Esophagus (tissue), 2 donors: Measurements from ENCODE around the gene LINS1. TPM values are rescaled to one million over a fixed set of nuclear protein-coding genes. Genes with fewer than 3 reads are reported as not detected.
"Not testable (repeated sequence)": the region's sequence is repeated elsewhere in the genome, so short reads cannot be mapped to it uniquely, and the experiment has no call there.

ENCODE experiments used
- H3K27ac ChIP-seq, 2 donors: one replicate each; pipeline ENCODE4 v1.5.1; 2013; ENCODE audit warnings: low read depth in 2 of 2, mild to moderate bottlenecking in 2 of 2, inconsistent platforms in 1 of 2, low read length in 1 of 2, moderate library complexity in 1 of 2
- H3K27me3 ChIP-seq, 2 donors: one replicate each; pipeline ENCODE4 v1.6.1; 2013; ENCODE audit warnings: low read length in 2 of 2, control low read depth in 1 of 2, mild to moderate bottlenecking in 1 of 2; ENCODE audit not compliant: insufficient read depth in 2 of 2, control insufficient read depth in 1 of 2
- H3K36me3 ChIP-seq, 2 donors: one replicate each; pipeline ENCODE4 v1.6.1; 2013; ENCODE audit warnings: low read length in 1 of 2; ENCODE audit not compliant: control insufficient read depth in 2 of 2, insufficient read depth in 2 of 2
- H3K4me1 ChIP-seq, 2 donors: one replicate each; pipeline ENCODE4 v1.6.1; 2013; ENCODE audit warnings: low read length in 1 of 2; ENCODE audit not compliant: control insufficient read depth in 2 of 2, insufficient read depth in 2 of 2
- H3K4me3 ChIP-seq, 2 donors: one replicate each; pipeline ENCODE4 v1.5.1; 2013; ENCODE audit warnings: low read length in 2 of 2, mild to moderate bottlenecking in 2 of 2, low read depth in 1 of 2, moderate library complexity in 1 of 2
- H3K9me3 ChIP-seq, 2 donors: one replicate each; pipeline ENCODE4 v1.6.1; 2013; ENCODE audit warnings: mild to moderate bottlenecking in 2 of 2, low read depth in 1 of 2, low read length in 1 of 2, moderate library complexity in 1 of 2; ENCODE audit not compliant: control insufficient read depth in 2 of 2, insufficient read depth in 1 of 2
- WGBS, 2 donors: extraction: QIAGEN DNeasy Blood & Tissue Kit; methylation state at CpG; one replicate each; pipeline ENCODE4 v1.1.7; 2013; 5-methylcytosine and 5-hydroxymethylcytosine counted together
- polyA plus RNA-seq, 2 donors: library from polyadenylated mRNA; stranded (reverse); fragments of 200-250 nt; gene quantifications; one replicate each; pipeline ENCODE4 v1.2.3, GENCODE V29; 2013
- donor health status: healthy with polysubstance abuse.
- donor health status: Bipolar disorder and iron deficiency.

Gene LINS1
- polyA plus RNA-seq, 2 donors = 5.9 to 10.6 TPM

DNA sequence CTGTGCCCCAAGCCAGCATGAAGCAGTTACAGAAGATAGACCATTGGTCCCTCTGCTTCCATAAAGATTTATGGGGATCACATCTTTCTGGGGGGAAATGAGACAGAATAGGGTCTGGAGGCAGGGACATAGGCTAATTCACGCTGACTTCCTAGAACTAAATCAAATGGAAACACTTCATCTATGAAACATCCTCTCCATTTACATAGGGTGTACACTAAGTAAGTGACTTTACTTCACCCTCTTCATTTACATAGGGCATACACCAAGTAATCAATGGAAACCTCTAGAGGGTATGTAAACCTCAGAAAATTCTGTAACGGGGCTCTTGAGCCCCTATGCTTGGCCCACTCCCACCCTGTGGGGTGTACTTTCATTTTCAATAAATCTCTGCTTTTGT lies 10.1 kb downstream of the LINS1 start:
- Histone ChIP-seq H3K27me3 (no peaks in the 10 kb centered on the region), H3K4me1 (no peaks in the 10 kb centered on the region), H3K36me3 (no peaks in the 10 kb centered on the region), H3K9me3 (no peaks in the 10 kb centered on the region), H3K4me3 (no peak overlapping the region), H3K27ac (no peak overlapping the region)
- whole genome bisulfite sequencing, 2 donors = 57 to 76% methylated on average over 2 of the region's 2 CpGs

DNA sequence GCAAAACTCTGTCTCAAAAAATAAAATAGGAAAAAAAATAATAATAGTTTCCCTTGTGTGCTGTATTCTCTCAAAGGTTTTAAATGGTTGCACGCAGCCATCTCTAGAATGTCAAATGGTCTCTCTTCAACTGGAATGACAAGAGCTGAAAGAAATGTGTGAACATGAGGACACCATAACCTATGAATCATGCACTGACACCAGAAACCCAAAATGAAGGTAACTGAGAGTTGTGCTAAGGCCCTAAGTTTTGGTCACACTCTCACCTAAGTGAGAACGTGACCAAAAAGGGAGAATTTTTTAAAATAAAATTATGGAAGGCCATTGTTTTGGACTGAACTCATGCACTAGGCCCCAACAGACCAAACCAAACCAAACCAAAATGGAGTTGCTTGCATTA lies 10.8 kb downstream of the LINS1 start:
- not testable (repeated sequence) for H3K4me1 ChIP-seq, H3K36me3 ChIP-seq, H3K4me3 ChIP-seq, H3K9me3 ChIP-seq, H3K27me3 ChIP-seq, H3K27ac ChIP-seq
- WGBS, 2 donors = 95 to 99% methylated on average over 2 of the region's 2 CpGs

DNA sequence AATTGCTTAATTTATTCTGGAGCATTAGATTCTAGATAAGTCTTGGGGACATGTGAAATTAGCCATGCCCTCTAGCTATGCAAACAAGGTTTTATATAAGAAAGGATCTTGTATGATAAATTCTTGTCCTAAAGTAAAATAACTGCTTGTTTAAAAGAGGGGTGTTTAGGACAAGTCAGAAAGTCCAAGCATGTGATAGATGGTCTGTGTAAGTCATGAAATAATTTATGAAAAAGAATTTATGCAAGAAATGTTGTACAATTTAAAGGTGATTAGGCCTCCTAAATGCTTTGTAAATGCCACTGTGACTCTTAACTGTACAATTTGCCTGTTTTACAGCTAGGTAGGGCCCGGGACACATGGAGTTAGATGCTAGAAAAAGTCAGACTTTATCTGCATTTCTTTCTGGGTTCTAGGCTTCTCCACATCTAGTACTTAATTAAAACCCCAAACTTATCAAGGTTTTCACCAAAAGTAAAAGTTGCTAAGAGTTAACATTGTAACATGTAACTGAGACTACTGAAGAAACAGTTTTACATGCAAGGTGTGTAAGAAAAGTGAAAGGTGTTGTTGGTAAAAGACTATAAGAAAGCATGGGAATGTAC lies 13.2 kb downstream of the LINS1 start:
- Histone ChIP-seq H3K4me1 (peaks cover 0 to 4% of the 10 kb centered on the region in 2 donors), H3K4me3 (no peak overlapping the region), H3K27ac (no peak overlapping the region), H3K36me3 (no peaks in the 10 kb centered on the region), H3K9me3 (no peaks in the 10 kb centered on the region), H3K27me3 (no peaks in the 10 kb centered on the region)
- WGBS, 2 donors = 82 to 96% methylated on average over 1 of the region's 1 CpG

DNA sequence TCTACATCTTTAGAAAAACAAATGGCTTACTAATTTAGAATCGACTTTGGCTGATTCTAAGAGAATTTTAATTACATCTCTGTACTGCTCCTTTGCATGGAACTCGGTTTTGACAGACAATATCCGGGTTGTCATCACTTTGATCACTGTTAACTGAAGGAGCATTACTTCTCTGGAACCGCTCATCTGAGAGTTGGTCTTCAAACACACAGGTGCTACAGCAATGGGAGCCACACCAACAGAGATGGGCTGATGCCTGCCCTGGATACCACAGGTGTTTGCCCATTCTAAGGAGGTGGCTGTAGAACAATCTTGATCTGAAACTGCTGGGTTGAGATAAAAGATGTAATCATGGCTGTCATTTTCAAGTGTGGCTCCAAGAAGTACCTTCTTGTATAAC lies 21.6 kb downstream of the LINS1 start:
- H3K4me1 ChIP-seq = peaks cover 0 to 4% of the 10 kb centered on the region in 2 donors
- 87 to 91% methylated on average over 4 of the region's 4 CpGs for WGBS, 2 donors
- H3K4me3 ChIP-seq = no peak overlapping the region
- no peaks in the 10 kb centered on the region for H3K27me3 ChIP-seq
- no peak overlapping the region for H3K27ac ChIP-seq
- peaks cover 0 to 3% of the 10 kb centered on the region in 2 donors for H3K36me3 ChIP-seq
- H3K9me3 ChIP-seq = no peaks in the 10 kb centered on the region

DNA sequence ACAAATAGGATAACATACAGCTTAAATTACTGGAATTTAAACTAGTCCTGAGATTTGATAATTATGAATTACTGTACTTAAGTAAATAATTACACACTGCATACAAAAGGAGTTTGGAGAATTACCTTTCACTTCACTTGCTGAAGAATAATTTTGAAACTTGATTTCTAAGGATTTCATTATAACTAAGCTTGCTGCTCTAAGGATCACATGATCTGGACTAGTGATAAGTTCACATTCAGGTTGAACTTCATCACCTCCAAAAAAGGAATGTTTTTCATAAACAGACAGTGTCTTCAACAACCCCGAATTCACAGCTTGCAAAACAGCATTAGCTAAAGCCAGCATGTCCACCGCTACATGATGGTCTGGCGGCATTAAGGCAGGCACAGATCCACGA lies 28.5 kb downstream of the LINS1 start:
- H3K4me1 ChIP-seq = no peaks in the 10 kb centered on the region
- no peaks in the 10 kb centered on the region for H3K9me3 ChIP-seq
- no peak overlapping the region for H3K4me3 ChIP-seq
- WGBS, 2 donors = 85 to 89% methylated on average over 4 of the region's 4 CpGs
- peaks cover 4 to 8% of the 10 kb centered on the region in 2 donors for H3K36me3 ChIP-seq
- H3K27ac ChIP-seq = no peak overlapping the region
- H3K27me3 ChIP-seq = no peaks in the 10 kb centered on the region

DNA sequence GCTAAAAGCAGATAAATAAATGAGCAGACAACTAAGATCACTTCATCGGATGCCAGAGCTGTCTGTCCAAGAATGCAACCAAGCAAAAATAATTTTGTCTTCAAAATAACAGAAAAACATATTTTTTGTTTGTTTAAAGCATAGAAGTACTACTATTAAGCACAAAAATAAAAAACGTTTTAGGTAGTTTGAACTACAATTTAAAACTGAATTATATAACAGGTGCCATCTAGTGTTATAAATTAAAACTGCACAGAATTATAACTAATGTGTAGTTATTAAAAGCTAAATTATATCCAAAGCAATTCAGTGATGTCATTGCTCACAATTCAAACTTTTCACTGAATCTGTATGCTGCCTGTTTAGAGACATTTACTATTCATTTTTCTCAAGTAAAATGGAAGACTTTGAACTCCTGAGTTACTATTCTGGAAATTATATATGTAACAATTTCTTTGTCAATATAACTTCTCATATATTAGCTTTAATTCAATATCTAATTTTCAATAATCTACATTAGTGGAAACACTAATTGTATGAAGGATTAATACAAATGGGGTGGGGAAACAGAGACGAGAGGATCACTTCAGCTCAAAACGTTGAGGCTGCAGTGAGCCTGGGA lies 29.5 kb downstream of the LINS1 start:
- Histone ChIP-seq H3K27me3 (no peaks in the 10 kb centered on the region), H3K36me3 (peaks cover 6 to 8% of the 10 kb centered on the region in 2 donors), H3K4me1 (no peaks in the 10 kb centered on the region), H3K9me3 (peaks cover 0 to 2% of the 10 kb centered on the region in 2 donors), H3K4me3 (no peak overlapping the region), H3K27ac (no peak overlapping the region)
- WGBS, 2 donors = 55 to 65% methylated on average over 4 of the region's 4 CpGs

DNA sequence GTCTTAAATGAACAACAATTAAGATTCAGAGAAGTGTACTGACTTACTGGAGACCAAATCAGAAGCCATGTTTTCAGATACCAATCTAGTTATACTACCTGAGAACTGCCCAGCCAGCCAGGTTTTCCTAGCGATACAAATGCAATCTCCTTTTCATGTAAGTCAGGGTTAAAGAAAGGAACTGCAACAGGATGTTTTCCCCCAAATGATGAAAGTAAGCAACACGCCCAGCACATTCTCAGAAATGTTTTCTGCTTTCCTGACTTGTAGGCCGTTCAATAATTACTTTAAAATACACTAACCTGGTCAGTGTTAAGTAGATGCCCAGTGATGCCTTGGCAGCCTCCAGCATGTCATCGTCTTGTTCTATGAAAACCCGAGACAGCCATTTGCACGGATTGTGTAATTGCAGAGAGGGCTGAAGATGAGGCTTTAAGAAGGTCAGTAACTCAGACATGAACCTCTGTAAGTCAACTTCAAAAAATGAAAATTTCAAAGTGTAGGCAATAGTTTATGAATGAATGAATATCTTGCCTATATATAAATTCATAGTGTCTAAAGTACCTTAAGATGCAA lies 30.3 kb downstream of the LINS1 start:
- H3K27me3 ChIP-seq = no peaks in the 10 kb centered on the region
- no peak overlapping the region for H3K4me3 ChIP-seq
- H3K36me3 ChIP-seq = peaks cover 6 to 8% of the 10 kb centered on the region in 2 donors
- 83 to 84% methylated on average over 6 of the region's 6 CpGs for WGBS, 2 donors
- H3K27ac ChIP-seq = no peak overlapping the region
- no peaks in the 10 kb centered on the region for H3K4me1 ChIP-seq
- H3K9me3 ChIP-seq = peaks cover 0 to 2% of the 10 kb centered on the region in 2 donors

DNA sequence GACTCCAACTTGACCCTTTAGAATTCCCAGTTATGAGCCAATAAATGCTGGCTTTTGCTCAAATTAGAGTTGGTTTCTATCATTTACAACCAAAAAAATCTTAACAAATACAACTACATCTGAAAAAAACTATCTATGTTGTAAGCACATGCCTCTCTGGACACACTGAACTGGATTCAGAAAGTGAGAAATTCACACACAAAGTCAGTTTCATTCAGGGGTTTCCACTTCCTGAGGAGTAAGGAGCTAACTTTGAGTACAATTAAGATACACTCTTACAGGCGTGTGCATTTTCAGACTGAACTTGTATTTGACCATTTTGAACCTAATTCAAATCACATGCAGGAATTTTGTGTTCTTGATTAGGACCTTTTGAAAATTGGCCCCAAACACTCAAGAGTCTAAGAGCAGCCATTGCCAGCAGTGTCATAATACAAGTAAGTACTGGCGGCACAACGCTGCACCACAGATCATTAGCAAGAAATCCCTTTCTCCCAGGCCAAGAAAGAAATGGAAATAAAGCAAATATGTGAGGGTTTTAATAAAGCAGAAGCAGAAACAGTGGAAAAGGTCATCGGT lies 31.2 kb downstream of the LINS1 start:
- no peaks in the 10 kb centered on the region for H3K4me1 ChIP-seq
- peaks cover 0 to 2% of the 10 kb centered on the region in 2 donors for H3K9me3 ChIP-seq
- no peak overlapping the region for H3K27ac ChIP-seq
- H3K27me3 ChIP-seq = no peaks in the 10 kb centered on the region
- 86 to 89% methylated on average over 4 of the region's 4 CpGs for WGBS, 2 donors
- no peak overlapping the region for H3K4me3 ChIP-seq
- peaks cover 6 to 8% of the 10 kb centered on the region in 2 donors for H3K36me3 ChIP-seq

DNA sequence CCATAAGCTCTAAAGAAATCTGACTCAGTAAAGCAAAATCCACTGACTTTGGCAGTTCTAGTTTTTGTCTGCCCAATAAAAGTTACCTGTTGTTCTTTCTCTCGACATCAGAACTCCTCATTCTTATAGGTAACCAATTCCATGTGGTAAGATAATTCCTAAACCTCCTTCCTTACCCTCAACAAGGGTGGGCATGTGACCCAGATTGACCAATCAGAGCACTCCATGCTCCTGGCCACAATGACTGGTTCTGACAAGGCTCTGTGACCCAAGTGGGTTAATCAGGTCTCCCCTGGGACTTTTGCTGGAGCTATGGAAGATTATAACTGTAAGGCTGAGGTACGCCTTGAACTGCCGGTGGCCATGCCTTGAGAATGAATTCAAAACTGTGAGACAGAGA lies 31.7 kb downstream of the LINS1 start:
- Histone ChIP-seq H3K4me1 (no peaks in the 10 kb centered on the region), H3K9me3 (peaks cover 0 to 2% of the 10 kb centered on the region in 2 donors), H3K27ac (no peak overlapping the region), H3K27me3 (no peaks in the 10 kb centered on the region), H3K36me3 (peaks cover 6 to 8% of the 10 kb centered on the region in 2 donors), H3K4me3 (no peak overlapping the region)
- 96 to 99% methylated on average over 3 of the region's 3 CpGs for WGBS, 2 donors
